HFF-Myc (cell line): ENCODE measurements around the gene ETV5.
A peak's percentile ranks its signal among the peaks of the same experiment; 100 is the strongest.

Experiments used
- DNase-seq: peaks from one replicate; pipeline ENCODE4 v3.0.0-alpha.2; 2011; ENCODE audit warnings: low read depth; ENCODE audit errors: extremely low read depth
- H3K4me3 ChIP-seq: replicated peaks from 2 replicates; pipeline ENCODE4 v1.5.1; 2011; ENCODE audit warnings: low read depth, mild to moderate bottlenecking, control low read depth, low read length
- TF ChIP-seq, protein P1 (sequence below): IDR thresholded peaks from 2 replicates; pipeline ENCODE4 v1.5.1; 2012; ENCODE audit warnings: mild to moderate bottlenecking, low read depth, low read length, control low read depth; ENCODE audit errors: missing control alignments

Gene ETV5

GRCh38 chr3:186105543-186105942 lies 3.3 kb downstream of the ETV5 start:
- DNase-seq = no peak
- H3K4me3 ChIP-seq = no peak overlapping the region
- TF ChIP-seq, protein P1, sequence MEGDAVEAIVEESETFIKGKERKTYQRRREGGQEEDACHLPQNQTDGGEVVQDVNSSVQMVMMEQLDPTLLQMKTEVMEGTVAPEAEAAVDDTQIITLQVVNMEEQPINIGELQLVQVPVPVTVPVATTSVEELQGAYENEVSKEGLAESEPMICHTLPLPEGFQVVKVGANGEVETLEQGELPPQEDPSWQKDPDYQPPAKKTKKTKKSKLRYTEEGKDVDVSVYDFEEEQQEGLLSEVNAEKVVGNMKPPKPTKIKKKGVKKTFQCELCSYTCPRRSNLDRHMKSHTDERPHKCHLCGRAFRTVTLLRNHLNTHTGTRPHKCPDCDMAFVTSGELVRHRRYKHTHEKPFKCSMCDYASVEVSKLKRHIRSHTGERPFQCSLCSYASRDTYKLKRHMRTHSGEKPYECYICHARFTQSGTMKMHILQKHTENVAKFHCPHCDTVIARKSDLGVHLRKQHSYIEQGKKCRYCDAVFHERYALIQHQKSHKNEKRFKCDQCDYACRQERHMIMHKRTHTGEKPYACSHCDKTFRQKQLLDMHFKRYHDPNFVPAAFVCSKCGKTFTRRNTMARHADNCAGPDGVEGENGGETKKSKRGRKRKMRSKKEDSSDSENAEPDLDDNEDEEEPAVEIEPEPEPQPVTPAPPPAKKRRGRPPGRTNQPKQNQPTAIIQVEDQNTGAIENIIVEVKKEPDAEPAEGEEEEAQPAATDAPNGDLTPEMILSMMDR = no peak

DNA sequence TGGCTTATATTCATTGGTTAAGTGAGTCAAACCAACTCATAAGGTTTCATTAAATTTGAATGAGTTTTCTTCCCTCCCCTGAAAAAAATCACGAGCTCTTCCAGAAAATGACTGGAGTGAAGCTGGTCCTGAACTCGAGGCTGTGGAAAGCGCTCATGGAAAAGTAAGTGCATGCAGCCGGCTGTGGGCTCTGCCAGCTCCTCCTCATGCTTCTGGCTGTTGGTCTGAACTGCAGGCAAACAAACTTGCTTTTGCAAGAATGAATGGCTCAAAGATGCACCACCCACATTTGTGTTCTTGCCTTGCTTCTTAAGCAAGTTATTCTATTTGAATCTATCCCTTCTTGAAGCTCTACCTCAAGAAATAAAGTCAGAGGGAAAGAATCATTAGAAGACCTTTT lies 6.2 kb downstream of the ETV5 start:
- no peak for DNase-seq
- TF ChIP-seq, protein P1 = no peak
- H3K4me3 ChIP-seq = no peak overlapping the region

GRCh38 chr3:186100398-186100797 lies 8.5 kb downstream of the ETV5 start:
- DNase-seq = no peak
- TF ChIP-seq, protein P1 = no peak
- no peak overlapping the region for H3K4me3 ChIP-seq

DNA sequence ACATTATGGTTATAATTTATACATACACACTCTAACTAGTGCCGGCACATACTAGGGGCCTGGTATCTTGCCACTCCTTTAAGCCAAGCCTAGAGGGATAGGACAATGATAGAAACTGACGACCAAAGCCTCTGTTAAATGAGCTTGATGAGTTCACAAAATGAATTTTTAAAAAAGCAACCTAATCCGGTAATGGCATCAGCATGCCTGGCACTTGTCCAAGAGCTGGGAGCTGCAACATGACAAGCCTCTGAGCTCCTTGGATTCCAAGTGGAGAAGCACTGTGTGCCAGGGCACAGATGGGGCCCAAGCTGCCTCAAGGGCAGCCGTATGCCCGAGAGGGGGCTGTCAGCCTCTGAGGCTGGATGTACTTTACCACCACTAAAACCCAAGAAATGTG lies 9.7 kb downstream of the ETV5 start:
- H3K4me3 ChIP-seq = no peak overlapping the region
- DNase-seq = peak; percentile 69
- TF ChIP-seq, protein P1 = no peak

- TF ChIP-seq, protein P1 = no peak
- no peak for DNase-seq
- 0 out of 2 replicates have a peak overlapping the region, but pooled peaks have one; percentile 16 for H3K4me3 ChIP-seq
Measured at GRCh38 chr3:186098740-186099139, 10.1 kb downstream of the ETV5 start.

DNA sequence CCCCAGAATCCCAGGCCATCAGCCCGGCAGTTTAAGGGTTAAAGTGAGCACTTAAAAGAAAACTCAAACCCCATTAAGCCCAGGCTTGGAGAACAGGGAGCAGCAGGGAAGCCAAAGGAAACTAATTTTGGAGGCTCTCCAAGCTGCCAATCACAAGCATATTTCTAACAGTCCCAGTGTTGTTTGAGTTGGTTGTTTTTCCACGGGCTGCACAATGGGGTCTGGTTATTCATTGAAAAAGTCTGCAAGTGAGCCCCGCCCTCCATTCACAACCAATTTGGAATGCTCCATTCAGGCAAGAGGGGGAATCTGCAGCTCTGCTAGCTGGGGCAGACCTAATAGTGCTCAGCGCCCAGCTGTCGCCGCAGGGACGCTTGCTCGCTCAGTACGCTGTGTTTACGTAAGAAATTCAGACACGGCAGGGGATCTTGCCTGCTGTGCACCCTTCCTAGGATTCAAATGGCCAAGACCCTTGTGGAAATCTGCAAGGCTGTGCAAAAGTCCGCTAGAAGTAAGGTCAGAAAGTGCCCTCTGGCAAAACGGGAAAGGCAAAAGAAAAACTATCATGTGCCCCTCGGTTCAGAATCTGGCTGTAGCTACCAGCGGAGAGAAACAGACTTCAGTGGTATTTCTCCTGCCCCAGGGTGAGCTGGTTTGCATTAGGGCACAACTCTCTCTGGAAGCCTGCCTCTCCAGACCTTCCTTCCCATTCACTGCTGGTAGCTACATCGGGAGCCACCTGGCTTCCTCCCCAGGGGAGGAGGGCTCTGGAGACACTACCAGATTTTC lies 11.0 kb downstream of the ETV5 start:
- TF ChIP-seq, protein P1 = no peak
- peak overlapping the region; percentile 16 for H3K4me3 ChIP-seq
- DNase-seq = peak; percentile 60

GRCh38 chr3:186097317-186097662 lies 11.6 kb downstream of the ETV5 start:
- H3K4me3 ChIP-seq = no peak overlapping the region
- no peak for DNase-seq
- TF ChIP-seq, protein P1 = no peak
